Caco-2 (cell line): Measurements from ENCODE around the gene SUN2. TPM values are rescaled to one million over a fixed set of nuclear protein-coding genes. Genes with fewer than 3 reads are reported as not detected.

Experiments used
- BruUV-seq: library from RNA; stranded (reverse); fragments of 400-500 nt; replicated peaks from 2 replicates; lab custom pipeline; 2021; lab: Mats Ljungman, UMichigan
- CTCF ChIA-PET: fragments of 300-600 bp; sonication (Branson Sonifier 250); formaldehyde crosslinking; loops from one replicate; lab custom pipeline; 2022; ENCODE audit warnings: antibody characterized with exemption; lab: Charles Lee
- POLR2A ChIA-PET: fragments of 300-600 bp; sonication (Branson Sonifier 250); formaldehyde crosslinking; loops from one replicate; lab custom pipeline; 2022; ENCODE audit warnings: antibody characterized with exemption; lab: Charles Lee
- DNase-seq, 2 experiments: peaks; one replicate each; pipeline versions ENCODE4 v3.0.0 to v3.0.0-alpha.2; 2020 to 2022
- H3K27me3 ChIP-seq: replicated peaks from 2 replicates; pipeline ENCODE4 v1.6.0; 2011; ENCODE audit warnings: low read length; ENCODE audit not compliant: control insufficient read depth, insufficient read depth
- H3K36me3 ChIP-seq: 2 replicates; pipeline ENCODE4 v1.5.1; 2011; ENCODE audit warnings: low read length; ENCODE audit not compliant: control insufficient read depth, insufficient read depth
- H3K4me1 ChIP-seq: fragments of 250-450 bp; sonication (Bioruptor Pico); 2 replicates; pipeline ENCODE4 v1.5.1; 2020; ENCODE audit warnings: mild to moderate bottlenecking
- H3K4me3 ChIP-seq: 2 replicates; pipeline ENCODE4 v1.5.1; 2011; ENCODE audit warnings: low read depth, mild to moderate bottlenecking, control low read depth, low read length
- H3K9me3 ChIP-seq: fragments of 250-450 bp; sonication (Bioruptor Pico); 2 replicates; pipeline ENCODE4 v1.5.1; 2020; ENCODE audit warnings: mild to moderate bottlenecking, moderate library complexity
- H3K27ac Mint-ChIP-seq: one replicate; pipeline ENCODE4 v1.8.0; 2022; ENCODE audit warnings: mixed read lengths; ENCODE audit not compliant: unreplicated experiment
- H3K27me3 Mint-ChIP-seq: one replicate; pipeline ENCODE4 v1.8.0; 2022; ENCODE audit warnings: mixed read lengths; ENCODE audit not compliant: insufficient read depth, unreplicated experiment
- H3K36me3 Mint-ChIP-seq: one replicate; pipeline ENCODE4 v1.8.0; 2022; ENCODE audit warnings: mild to moderate bottlenecking, mixed read lengths; ENCODE audit not compliant: insufficient read depth, unreplicated experiment
- H3K4me1 Mint-ChIP-seq: one replicate; pipeline ENCODE4 v1.8.0; 2022; ENCODE audit warnings: low read depth, mixed read lengths; ENCODE audit not compliant: unreplicated experiment
- H3K4me3 Mint-ChIP-seq: one replicate; pipeline ENCODE4 v1.8.0; 2022; ENCODE audit warnings: mild to moderate bottlenecking, moderate library complexity, mixed read lengths; ENCODE audit not compliant: unreplicated experiment
- H3K9me3 Mint-ChIP-seq: one replicate; pipeline ENCODE4 v1.8.0; 2022; ENCODE audit warnings: mixed read lengths; ENCODE audit not compliant: unreplicated experiment
- intact Hi-C: fragments of 100-400 bp; cut with micrococcal nuclease; formaldehyde crosslinking; loops from one replicate; pipeline ENCODE4 v1.10.0; 2022; ENCODE audit not compliant: unreplicated experiment
- total RNA-seq: library from RNA; stranded (reverse); gene quantifications from 2 replicates; pipeline ENCODE4 v1.2.3, GENCODE V29; 2022
- TF ChIP-seq, protein P1 (sequence below), 2 experiments: fragments of 200-600 bp in 1 of 2; IDR thresholded peaks; 1 replicate in 1 of 2; 2 replicates in 1 of 2; pipeline versions ENCODE4 v1.5.1 to v1.8.0; 2011 to 2022; ENCODE audit warnings: antibody characterized with exemption in 1 of 2, control low read depth in 1 of 2, inconsistent platforms in 1 of 2, low read depth in 1 of 2, low read length in 1 of 2, mild to moderate bottlenecking in 1 of 2, moderate library complexity in 1 of 2; ENCODE audit not compliant: insufficient read depth in 1 of 2, severe bottlenecking in 1 of 2, unreplicated experiment in 1 of 2

SUN2 gene
- total RNA-seq, 1 experiment from 2014 or later: 67.8 TPM

DNA sequence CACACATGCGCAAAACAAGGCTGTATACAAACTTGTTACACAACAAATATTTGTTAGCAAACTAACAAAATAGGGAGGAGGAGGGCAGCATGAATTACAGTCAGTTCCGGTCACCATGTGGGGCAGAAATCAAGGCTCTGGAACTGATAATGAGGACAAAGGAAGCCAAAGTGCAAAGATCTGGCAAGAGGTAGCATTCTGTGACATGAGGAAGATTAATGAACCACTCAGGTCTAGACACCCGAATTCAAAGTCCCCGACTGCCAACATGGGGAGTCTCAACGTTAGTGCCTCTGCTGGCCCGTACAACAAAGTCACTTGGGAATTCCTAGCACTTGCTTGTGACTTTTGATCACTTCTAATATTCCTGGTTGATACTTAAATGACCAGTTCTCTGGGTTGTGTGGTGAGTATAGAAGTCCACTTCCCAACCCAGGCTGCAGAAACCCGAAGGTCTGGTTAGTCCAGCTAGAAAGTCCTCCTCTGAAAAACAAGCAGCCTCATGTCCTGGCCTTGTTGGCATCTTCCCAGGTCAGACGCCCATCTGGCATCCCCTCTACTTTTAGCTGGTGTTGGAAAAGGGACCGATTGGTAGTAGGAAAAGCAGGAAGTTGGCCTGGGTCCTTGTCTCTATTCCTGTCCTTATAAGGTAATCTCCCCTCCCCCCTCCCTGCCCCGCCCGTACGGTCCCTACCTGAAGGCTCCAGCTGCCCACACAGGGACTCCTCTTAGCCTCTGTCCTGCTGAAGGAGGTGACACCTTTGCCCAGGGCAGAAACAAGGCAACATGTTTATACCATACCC, 1.6 kb downstream of the SUN2 start:
- intact Hi-C loops: no loop called here
- Mint-ChIP-seq H3K4me1 (peaks cover 13% of the 10 kb centered on the region), H3K4me3 (peak overlapping the region; percentile 77)

DNA sequence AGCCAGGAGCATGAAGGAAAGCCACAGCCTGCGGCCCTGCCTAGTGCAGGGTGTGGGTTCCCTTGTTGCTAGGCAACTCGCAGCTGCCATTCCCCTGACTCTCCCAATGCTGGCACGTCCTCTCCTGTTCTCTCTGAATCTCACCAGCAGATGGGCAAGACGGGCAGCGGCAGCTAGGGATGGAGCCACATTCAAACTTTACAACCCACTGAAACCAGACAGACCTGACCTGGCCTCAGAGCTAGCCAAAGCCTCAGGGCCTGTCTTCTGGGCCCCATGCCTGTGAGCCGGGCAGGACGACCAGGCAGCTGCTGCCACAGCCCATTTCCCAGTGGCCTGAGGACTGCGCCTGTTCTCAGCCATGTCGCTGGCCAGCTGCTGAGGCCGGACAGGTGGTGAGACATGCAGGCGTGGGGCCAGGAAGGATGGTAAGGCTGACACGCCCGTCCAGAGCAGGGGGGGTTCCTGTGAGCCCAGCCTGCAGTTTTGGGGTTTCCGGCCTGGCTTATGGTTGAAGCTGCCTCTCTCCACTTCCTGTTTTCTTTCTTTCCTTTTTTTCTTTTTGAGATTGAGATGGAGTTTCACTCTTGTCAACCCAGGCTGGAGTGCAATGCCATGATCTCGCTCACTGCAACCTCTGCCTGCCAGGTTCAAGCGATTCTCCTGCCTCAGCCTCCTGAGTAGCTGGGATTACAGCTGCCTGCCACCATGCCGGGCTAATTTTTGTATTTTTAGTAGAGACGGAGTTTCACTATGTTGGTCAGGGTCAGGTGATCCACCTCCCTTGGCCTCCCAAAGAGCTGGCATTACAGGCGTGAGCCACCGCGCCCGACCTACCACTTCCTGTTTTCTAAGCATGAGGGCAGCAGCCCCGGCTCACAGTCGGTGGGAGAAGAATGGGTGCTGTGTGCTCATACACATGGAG, 4.1 kb downstream of the SUN2 start:
- TF ChIP-seq, protein P1, sequence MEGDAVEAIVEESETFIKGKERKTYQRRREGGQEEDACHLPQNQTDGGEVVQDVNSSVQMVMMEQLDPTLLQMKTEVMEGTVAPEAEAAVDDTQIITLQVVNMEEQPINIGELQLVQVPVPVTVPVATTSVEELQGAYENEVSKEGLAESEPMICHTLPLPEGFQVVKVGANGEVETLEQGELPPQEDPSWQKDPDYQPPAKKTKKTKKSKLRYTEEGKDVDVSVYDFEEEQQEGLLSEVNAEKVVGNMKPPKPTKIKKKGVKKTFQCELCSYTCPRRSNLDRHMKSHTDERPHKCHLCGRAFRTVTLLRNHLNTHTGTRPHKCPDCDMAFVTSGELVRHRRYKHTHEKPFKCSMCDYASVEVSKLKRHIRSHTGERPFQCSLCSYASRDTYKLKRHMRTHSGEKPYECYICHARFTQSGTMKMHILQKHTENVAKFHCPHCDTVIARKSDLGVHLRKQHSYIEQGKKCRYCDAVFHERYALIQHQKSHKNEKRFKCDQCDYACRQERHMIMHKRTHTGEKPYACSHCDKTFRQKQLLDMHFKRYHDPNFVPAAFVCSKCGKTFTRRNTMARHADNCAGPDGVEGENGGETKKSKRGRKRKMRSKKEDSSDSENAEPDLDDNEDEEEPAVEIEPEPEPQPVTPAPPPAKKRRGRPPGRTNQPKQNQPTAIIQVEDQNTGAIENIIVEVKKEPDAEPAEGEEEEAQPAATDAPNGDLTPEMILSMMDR (IDR thresholded peaks at IDR 0.05; ENCODE audit: insufficient read depth in 1 of 2, low read depth in 1 of 2, low read length in 1 of 2, severe bottlenecking in 1 of 2, unreplicated experiment in 1 of 2): no peak
- intact Hi-C loops: no loop called here
- Mint-ChIP-seq H3K4me3 (no peak overlapping the region), H3K4me1 (peaks cover 13% of the 10 kb centered on the region), H3K36me3 (peaks cover 44% of the 10 kb centered on the region), H3K9me3 (no peaks in the 10 kb centered on the region), H3K27ac (no peak overlapping the region), H3K27me3 (no peaks in the 10 kb centered on the region)
- Histone ChIP-seq H3K4me3 (no peak overlapping the region), H3K4me1 (peaks cover 20% of the 10 kb centered on the region), H3K9me3 (no peaks in the 10 kb centered on the region), H3K27me3 (no peaks in the 10 kb centered on the region), H3K36me3 (peaks cover 2% of the 10 kb centered on the region)
- no TSS peak for BruUV-seq
- CTCF ChIA-PET: no interaction called here
- DNase-seq: no peak
- POLR2A ChIA-PET: no interaction called here

More for the DNA sequence above, 1.6 kb downstream of the SUN2 start:
- Mint-ChIP-seq H3K27ac (peak overlapping the region; percentile 56), H3K36me3 (peaks cover 36% of the 10 kb centered on the region), H3K27me3 (no peaks in the 10 kb centered on the region), H3K9me3 (no peaks in the 10 kb centered on the region)
- TF ChIP-seq, protein P1 (IDR thresholded peaks at IDR 0.05; ENCODE audit: insufficient read depth in 1 of 2, low read depth in 1 of 2, low read length in 1 of 2, severe bottlenecking in 1 of 2, unreplicated experiment in 1 of 2): no peak
- H3K4me3 ChIP-seq: peak overlapping the region; percentile 94
- peaks cover 2% of the 10 kb centered on the region for H3K36me3 ChIP-seq
- no peaks in the 10 kb centered on the region for H3K27me3 ChIP-seq
- ChIA-PET POLR2A (interaction anchor here (0.5 kb wide), 1 partner anchor 558 kb away, joined by 4 read pairs; no protein-coding TSS in a partner anchor), CTCF (no interaction called here)
- TSS peak; percentile 49 for BruUV-seq
- no peaks in the 10 kb centered on the region for H3K9me3 ChIP-seq
- DNase-seq: no peak
- peaks cover 21% of the 10 kb centered on the region for H3K4me1 ChIP-seq

DNA sequence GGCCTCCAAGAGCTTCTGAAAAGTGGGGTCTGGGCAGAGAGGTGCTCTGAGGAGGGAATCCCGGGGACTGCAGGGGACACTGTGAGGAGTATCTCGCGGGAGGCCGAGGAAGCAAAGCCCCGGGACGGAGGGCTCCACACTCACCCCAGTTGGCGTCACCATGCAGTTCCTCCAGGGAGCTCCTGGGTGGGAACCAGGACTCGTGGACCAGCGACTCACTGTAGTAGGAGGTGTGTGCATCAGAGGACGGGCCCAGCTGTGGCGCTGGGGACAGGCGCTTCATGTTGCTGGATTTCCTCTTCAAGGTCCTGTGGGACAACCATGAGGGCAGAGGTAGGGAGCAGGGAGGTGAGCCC, 4.8 kb downstream of the SUN2 start:
- no peaks in the 10 kb centered on the region for H3K27me3 Mint-ChIP-seq
- CTCF ChIA-PET: no interaction called here

More for the DNA sequence above, 4.8 kb downstream of the SUN2 start:
- Histone ChIP-seq H3K36me3 (peaks cover 2% of the 10 kb centered on the region), H3K9me3 (no peaks in the 10 kb centered on the region), H3K27me3 (no peaks in the 10 kb centered on the region), H3K4me1 (peaks cover 16% of the 10 kb centered on the region), H3K4me3 (no peak overlapping the region)
- BruUV-seq: no TSS peak
- intact Hi-C loops: no loop called here
- H3K4me3 Mint-ChIP-seq: no peak overlapping the region
- peaks cover 44% of the 10 kb centered on the region for H3K36me3 Mint-ChIP-seq
- TF ChIP-seq, protein P1 (IDR thresholded peaks at IDR 0.05; ENCODE audit: insufficient read depth in 1 of 2, low read depth in 1 of 2, low read length in 1 of 2, severe bottlenecking in 1 of 2, unreplicated experiment in 1 of 2): no peak
- peaks cover 13% of the 10 kb centered on the region for H3K4me1 Mint-ChIP-seq
- H3K9me3 Mint-ChIP-seq: no peaks in the 10 kb centered on the region
- POLR2A ChIA-PET: no interaction called here
- no peak overlapping the region for H3K27ac Mint-ChIP-seq
- no peak for DNase-seq
